Mesodermal cell (in vitro differentiated cells): ENCODE data around the gene FGD6.
"Not testable (repeated sequence)": the region's sequence is repeated elsewhere in the genome, so short reads cannot be mapped to it uniquely, and the experiment has no call there.

Source experiments
- H3K27ac ChIP-seq: 2 replicates; pipeline ENCODE4 v1.7.0; 2013; ENCODE audit warnings: mild to moderate bottlenecking, low read depth, low read length, moderate library complexity; ENCODE audit not compliant: severe bottlenecking
- H3K36me3 ChIP-seq: 2 replicates; pipeline ENCODE4 v1.7.1; 2013; ENCODE audit warnings: mild to moderate bottlenecking, low read length, moderate library complexity; ENCODE audit not compliant: control insufficient read depth, insufficient read depth
- H3K4me1 ChIP-seq: one replicate; pipeline ENCODE4 v1.7.1; 2013; ENCODE audit warnings: mild to moderate bottlenecking, low read length; ENCODE audit not compliant: insufficient read depth, control insufficient read depth, poor library complexity, severe bottlenecking
- H3K4me3 ChIP-seq: 2 replicates; pipeline ENCODE4 v1.7.0; 2013; ENCODE audit warnings: low read length, control low read depth, mild to moderate bottlenecking; ENCODE audit not compliant: insufficient read depth, poor library complexity, severe bottlenecking; ENCODE audit errors: extremely low read depth
- H3K9me3 ChIP-seq: 2 replicates; pipeline ENCODE4 v1.7.1; 2013; ENCODE audit warnings: mild to moderate bottlenecking, low read length, moderate library complexity; ENCODE audit not compliant: control insufficient read depth
- WGBS, 2 experiments: methylation state at CpG; one replicate each; pipeline ENCODE4 v1.1.5; 2013; ENCODE audit warnings: missing lambda C conversion rate in 2 of 2; ENCODE audit not compliant: insufficient coverage in 2 of 2; 5-methylcytosine and 5-hydroxymethylcytosine counted together

The FGD6 gene

GRCh38 chr12:95105540-95105939, 111.7 kb downstream of the FGD6 start:
- H3K9me3 ChIP-seq: no peaks in the 10 kb centered on the region
- no peak overlapping the region for H3K27ac ChIP-seq
- H3K4me3 ChIP-seq: no peak overlapping the region
- WGBS, 2 experiments: 89 to 90% methylated on average over 7 of the region's 8 CpGs
- peaks cover 2% of the 10 kb centered on the region for H3K4me1 ChIP-seq
- peaks cover 63% of the 10 kb centered on the region for H3K36me3 ChIP-seq

GRCh38 chr12:95104919-95105452, 112.3 kb downstream of the FGD6 start:
- H3K4me1 ChIP-seq: peaks cover 7% of the 10 kb centered on the region
- H3K4me3 ChIP-seq: no peak overlapping the region
- no peaks in the 10 kb centered on the region for H3K9me3 ChIP-seq
- H3K36me3 ChIP-seq: peaks cover 66% of the 10 kb centered on the region
- 83% methylated on average over 2 of the region's 2 CpGs; no CpG with 5 or more reads in 1 of the 2 experiments for WGBS, 2 experiments
- no peak overlapping the region for H3K27ac ChIP-seq

DNA sequence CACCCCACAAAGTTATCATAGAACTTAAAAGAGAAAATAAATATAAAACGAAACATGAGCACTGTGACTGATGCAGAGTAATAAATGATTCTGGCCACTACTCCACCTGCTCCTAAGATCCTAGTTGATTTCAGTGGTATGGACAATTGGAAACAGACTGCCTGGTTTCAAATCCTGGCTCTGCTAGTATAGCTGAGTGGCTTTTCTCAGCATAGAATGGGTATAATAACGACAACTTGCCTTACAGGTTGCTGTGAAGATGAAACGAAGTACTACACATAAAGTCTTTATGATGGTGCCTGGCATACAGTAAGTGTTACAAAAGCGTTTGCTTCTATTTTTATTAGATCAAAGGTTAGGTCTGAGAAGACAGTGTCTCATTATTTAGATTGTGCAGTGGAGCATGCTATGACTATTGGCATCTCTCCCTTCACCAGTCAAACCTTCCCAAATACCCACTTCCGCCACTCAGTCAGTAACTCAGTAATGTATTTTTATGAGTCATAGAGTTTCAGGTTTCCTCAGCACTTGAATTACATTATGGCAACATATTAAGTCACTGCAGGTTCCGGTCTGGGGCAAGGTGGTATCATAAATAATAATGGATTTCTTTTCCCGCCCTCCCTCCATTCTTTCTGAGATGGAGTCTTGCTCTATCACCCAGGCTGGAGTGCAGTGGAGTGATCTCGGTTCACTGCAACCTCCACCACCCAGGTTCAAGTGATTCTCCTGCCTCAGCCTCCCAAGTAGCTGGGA, 114.2 kb downstream of the FGD6 start:
- H3K36me3 ChIP-seq: peaks cover 71% of the 10 kb centered on the region

GRCh38 chr12:95101957-95102356, 115.3 kb downstream of the FGD6 start:
- not testable (repeated sequence) for H3K4me3 ChIP-seq, H3K27ac ChIP-seq, H3K9me3 ChIP-seq
- Histone ChIP-seq H3K4me1 (peaks cover 19% of the 10 kb centered on the region), H3K36me3 (peaks cover 77% of the 10 kb centered on the region)
- 96 to 100% methylated on average over 3 to 5 of the region's 5 CpGs for WGBS, 2 experiments

More for the DNA sequence above, 114.2 kb downstream of the FGD6 start:
- Histone ChIP-seq H3K4me1 (peaks cover 18% of the 10 kb centered on the region), H3K4me3 (no peak overlapping the region), H3K27ac (no peak overlapping the region), H3K9me3 (no peaks in the 10 kb centered on the region)
- WGBS, 2 experiments: 94 to 98% methylated on average over 3 to 4 of the region's 8 CpGs

DNA sequence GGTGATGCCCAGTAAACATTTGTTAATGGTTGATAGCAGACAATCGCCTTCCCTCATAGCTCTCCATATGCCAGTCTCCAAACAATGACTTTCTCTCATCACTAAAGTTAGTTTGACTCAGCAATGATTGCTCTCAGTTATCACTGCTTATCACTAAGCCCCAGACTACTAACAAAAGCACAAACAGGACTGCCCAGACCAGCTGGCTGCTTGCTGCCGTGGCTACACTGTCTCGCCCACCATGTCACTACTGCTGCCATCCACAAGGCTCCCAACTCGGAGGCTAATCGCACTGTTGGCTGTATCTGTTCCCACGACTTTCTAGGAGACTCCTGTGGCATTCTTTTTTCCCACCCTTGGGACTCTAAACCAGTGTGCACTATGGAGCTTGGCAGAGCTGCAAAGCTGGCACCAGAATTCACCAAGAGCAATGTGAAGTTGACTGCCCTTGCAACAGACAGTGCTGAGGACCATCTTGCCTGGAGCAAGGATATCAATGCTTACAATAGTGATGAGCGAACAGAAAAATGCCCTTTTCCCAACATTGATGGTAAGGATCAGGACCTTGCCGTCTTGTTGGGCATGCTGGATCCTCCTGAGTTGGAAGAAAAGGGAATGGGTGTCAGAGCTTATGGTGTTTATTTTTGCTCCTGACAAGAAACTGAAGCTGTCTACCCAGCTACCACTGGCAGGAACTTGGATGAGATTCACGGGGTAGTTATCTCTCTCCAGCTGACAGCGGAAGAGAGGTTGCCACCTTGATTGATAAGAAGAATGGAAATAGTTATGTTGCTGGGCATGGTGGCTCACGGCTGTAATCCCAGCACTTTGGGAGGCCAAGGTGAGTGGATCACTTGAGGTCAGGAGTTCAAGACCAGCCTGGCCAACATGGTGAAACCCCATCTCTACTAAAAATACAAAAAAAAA, 116.7 kb downstream of the FGD6 start:
- H3K9me3 ChIP-seq: no peaks in the 10 kb centered on the region
- H3K4me3 ChIP-seq: no peak overlapping the region
- WGBS, 2 experiments: 84 to 90% methylated on average over 9 to 10 of the region's 11 CpGs
- H3K27ac ChIP-seq: peak overlapping the region; percentile 29
- peaks cover 19% of the 10 kb centered on the region for H3K4me1 ChIP-seq
- H3K36me3 ChIP-seq: peaks cover 73% of the 10 kb centered on the region

DNA sequence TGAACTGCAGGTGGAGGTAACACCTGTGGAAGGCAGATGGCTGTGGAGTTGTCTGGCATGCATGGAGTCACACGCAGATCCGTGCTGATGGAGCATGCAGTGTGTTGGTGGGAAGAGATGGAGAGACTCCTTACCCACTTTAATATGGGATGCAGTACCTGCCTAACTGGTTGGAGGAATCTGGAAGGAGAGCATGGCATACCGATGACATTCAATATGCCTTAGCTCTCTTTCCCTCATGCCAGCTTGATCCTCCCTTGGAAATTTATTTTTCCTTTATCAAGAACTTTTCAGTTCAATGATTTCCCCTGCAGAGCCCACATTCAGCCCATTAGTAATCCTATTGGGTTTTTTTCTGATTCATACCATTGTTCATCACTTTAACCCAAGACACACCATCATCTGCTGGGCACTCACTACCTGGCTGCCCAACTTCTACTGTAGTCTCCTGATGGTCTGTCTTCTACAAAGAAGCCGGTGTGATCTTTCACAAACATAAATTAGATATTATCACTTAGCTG, 117.9 kb downstream of the FGD6 start:
- H3K27ac ChIP-seq: no peak overlapping the region
- H3K4me3 ChIP-seq: no peak overlapping the region
- WGBS, 2 experiments: 90 to 100% methylated on average over 2 to 4 of the region's 4 CpGs
- peaks cover 64% of the 10 kb centered on the region for H3K36me3 ChIP-seq
- no peaks in the 10 kb centered on the region for H3K9me3 ChIP-seq
- peaks cover 19% of the 10 kb centered on the region for H3K4me1 ChIP-seq

- Histone ChIP-seq H3K4me1 (peaks cover 19% of the 10 kb centered on the region), H3K27ac (no peak overlapping the region), H3K9me3 (no peaks in the 10 kb centered on the region), H3K36me3 (peaks cover 58% of the 10 kb centered on the region), H3K4me3 (no peak overlapping the region)
- WGBS, 2 experiments: 80% methylated on average over 1 of the region's 3 CpGs; no CpG with 5 or more reads in 1 of the 2 experiments
Observed at GRCh38 chr12:95096852-95097251, 120.4 kb downstream of the FGD6 start.

DNA sequence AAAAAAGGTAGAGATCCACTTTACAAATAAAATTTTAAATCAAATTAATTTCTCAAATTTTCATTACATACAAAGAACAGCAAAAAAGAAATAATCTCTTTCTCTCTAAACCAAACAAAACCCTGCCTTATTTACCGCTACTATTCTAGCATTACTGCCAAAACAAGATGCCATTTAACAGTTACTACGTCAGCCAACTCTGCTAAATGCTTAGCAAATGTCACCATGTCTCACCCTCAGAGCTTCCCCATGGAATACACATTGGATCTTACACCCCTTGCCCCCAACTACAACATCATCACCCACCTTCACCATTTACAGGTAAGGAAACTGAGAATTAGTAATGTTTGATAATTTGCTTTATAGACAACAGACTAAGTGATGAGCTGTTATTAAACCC, 120.9 kb downstream of the FGD6 start:
- 100% methylated on average over 1 to 2 of the region's 2 CpGs for WGBS, 2 experiments
- Histone ChIP-seq H3K9me3 (no peaks in the 10 kb centered on the region), H3K4me3 (no peak overlapping the region), H3K4me1 (peaks cover 19% of the 10 kb centered on the region), H3K27ac (no peak overlapping the region), H3K36me3 (peaks cover 62% of the 10 kb centered on the region)

- Histone ChIP-seq H3K4me1 (peaks cover 19% of the 10 kb centered on the region), H3K36me3 (peaks cover 66% of the 10 kb centered on the region)
- not testable (repeated sequence) for H3K27ac ChIP-seq, H3K4me3 ChIP-seq, H3K9me3 ChIP-seq
- 100% methylated on average over 2 of the region's 2 CpGs; no CpG with 5 or more reads in 1 of the 2 experiments for WGBS, 2 experiments
Observed at GRCh38 chr12:95095866-95096265, 121.4 kb downstream of the FGD6 start.

- H3K27ac ChIP-seq: no peak overlapping the region
- H3K4me1 ChIP-seq: peaks cover 7% of the 10 kb centered on the region
- H3K4me3 ChIP-seq: no peak overlapping the region
- H3K9me3 ChIP-seq: no peaks in the 10 kb centered on the region
- peaks cover 53% of the 10 kb centered on the region for H3K36me3 ChIP-seq
- no CpG with 5 or more reads among the region's 1 CpG for WGBS, 2 experiments
Observed at GRCh38 chr12:95089462-95089861, 127.8 kb downstream of the FGD6 start.
